ENCODE results near the gene RFNG.

GRCh38 chr17:82097919-82098168 is 46.2 kb upstream of the RFNG start:
- no peak for TF ChIP-seq CTCF (IDR thresholded peaks at IDR 0.05)
- no peak for TF ChIP-seq POLR2A (IDR thresholded peaks at IDR 0.05)

Data from right lobe of liver (tissue), 4 donors.